Liver (tissue), 9 donors: ENCODE data around the gene HEG1. TPM values are rescaled to one million over a fixed set of nuclear protein-coding genes. Genes with fewer than 3 reads are reported as not detected.

Source experiments
- DNase-seq: peaks from one replicate; pipeline ENCODE4 v3.0.0-alpha.2; 2017; ENCODE audit warnings: low spot score
- H3K27ac ChIP-seq, 2 donors: one replicate each; pipeline ENCODE4 v1.7.0; 2013; ENCODE audit warnings: inconsistent platforms in 2 of 2, low read length in 2 of 2, control low read depth in 1 of 2, low read depth in 1 of 2, mild to moderate bottlenecking in 1 of 2
- H3K27me3 ChIP-seq, 4 donors: one replicate each; pipeline versions ENCODE4 v1.6.1 to v1.7.0; 2013; ENCODE audit warnings: low read length in 3 of 4, inconsistent platforms in 1 of 4, mild to moderate bottlenecking in 1 of 4, moderate library complexity in 1 of 4; ENCODE audit not compliant: control insufficient read depth in 4 of 4, insufficient read depth in 4 of 4
- H3K36me3 ChIP-seq, 4 donors: one replicate each; pipeline versions ENCODE4 v1.6.1 to v1.7.0; 2013; ENCODE audit warnings: low read length in 3 of 4, mild to moderate bottlenecking in 3 of 4, low read depth in 1 of 4, moderate library complexity in 1 of 4; ENCODE audit not compliant: control insufficient read depth in 4 of 4, insufficient read depth in 3 of 4
- H3K4me1 ChIP-seq, 4 donors: one replicate each; pipeline versions ENCODE4 v1.6.1 to v1.7.0; 2013; ENCODE audit warnings: low read length in 3 of 4, mild to moderate bottlenecking in 3 of 4, moderate library complexity in 1 of 4; ENCODE audit not compliant: control insufficient read depth in 4 of 4, insufficient read depth in 4 of 4
- H3K4me3 ChIP-seq, 3 donors: one replicate each; pipeline versions ENCODE4 v1.6.1 to v1.7.0; 2013; ENCODE audit warnings: low read length in 3 of 3, control low read depth in 1 of 3, low read depth in 1 of 3, mild to moderate bottlenecking in 1 of 3
- H3K9ac ChIP-seq, 2 donors: one replicate each; pipeline ENCODE4 v1.7.0; 2013; ENCODE audit warnings: low read length in 2 of 2, mild to moderate bottlenecking in 2 of 2, moderate library complexity in 2 of 2, control low read depth in 1 of 2, low read depth in 1 of 2
- H3K9me3 ChIP-seq, 4 donors: one replicate each; pipeline versions ENCODE4 v1.6.1 to v1.7.0; 2013; ENCODE audit warnings: low read length in 3 of 4; ENCODE audit not compliant: control insufficient read depth in 4 of 4
- CTCF ChIP-seq: fragments of 150-350 bp; IDR thresholded peaks from 2 replicates; pipeline ENCODE4 v1.5.1; 2017; ENCODE audit warnings: improper control_type of control experiment, low read depth, low read length; ENCODE audit not compliant: missing input control
- EGR1 ChIP-seq, 2 donors: IDR thresholded peaks; 2 replicates each; pipeline ENCODE4 v1.6.1; 2016 to 2018; ENCODE audit warnings: antibody characterized with exemption in 2 of 2, low read depth in 2 of 2
- FOXA1 ChIP-seq: IDR thresholded peaks from 2 replicates; pipeline ENCODE4 v1.6.1; 2016; ENCODE audit warnings: antibody characterized with exemption
- FOXA2 ChIP-seq: IDR thresholded peaks from 2 replicates; pipeline ENCODE4 v1.6.1; 2016; ENCODE audit warnings: antibody characterized with exemption
- GABPA ChIP-seq, 2 donors: IDR thresholded peaks in 1 of 2; conservative IDR thresholded peaks in 1 of 2; 2 replicates each; pipeline ENCODE4 v1.6.1; 2016; ENCODE audit warnings: antibody characterized with exemption in 2 of 2, mild to moderate bottlenecking in 1 of 2, moderate library complexity in 1 of 2
- HNF4G ChIP-seq: IDR thresholded peaks from 2 replicates; pipeline ENCODE4 v1.6.1; 2016; ENCODE audit warnings: antibody characterized with exemption
- JUND ChIP-seq, 2 donors: IDR thresholded peaks; 2 replicates each; pipeline ENCODE4 v1.6.1; 2016; ENCODE audit warnings: antibody characterized with exemption in 2 of 2
- NR2F2 ChIP-seq: IDR thresholded peaks from 2 replicates; pipeline ENCODE4 v1.6.1; 2016; ENCODE audit warnings: antibody characterized with exemption
- RAD21 ChIP-seq, 2 donors: IDR thresholded peaks; 2 replicates each; pipeline ENCODE4 v1.6.1; 2016; ENCODE audit warnings: antibody characterized with exemption in 2 of 2, mild to moderate bottlenecking in 2 of 2
- RXRA ChIP-seq, 2 donors: IDR thresholded peaks; 2 replicates each; pipeline ENCODE4 v1.6.1; 2017 to 2018; ENCODE audit warnings: antibody characterized with exemption in 2 of 2, mild to moderate bottlenecking in 1 of 2
- SP1 ChIP-seq: IDR thresholded peaks from 2 replicates; pipeline ENCODE4 v1.6.1; 2018; ENCODE audit warnings: antibody characterized with exemption, mild to moderate bottlenecking
- TAF1 ChIP-seq: conservative IDR thresholded peaks from 2 replicates; pipeline ENCODE4 v1.6.1; 2016; ENCODE audit warnings: antibody characterized with exemption, mild to moderate bottlenecking
- YY1 ChIP-seq: IDR thresholded peaks from 2 replicates; pipeline ENCODE4 v1.6.1; 2016; ENCODE audit warnings: antibody characterized with exemption, mild to moderate bottlenecking
- ZBTB33 ChIP-seq: IDR thresholded peaks from 2 replicates; pipeline ENCODE4 v1.6.1; 2016; ENCODE audit warnings: antibody characterized with exemption
- WGBS: extraction: QIAGEN DNeasy Blood & Tissue Kit; methylation state at CpG from one replicate; pipeline ENCODE4 v1.1.7; 2013; 5-methylcytosine and 5-hydroxymethylcytosine counted together
- polyA plus RNA-seq, 2 donors: library from polyadenylated mRNA; stranded (reverse) in 1 of 2; unstranded in 1 of 2; fragments of 200-250 nt in 1 of 2; fragments of >200 nt in 1 of 2; fragmentation: Nextera tagmentation in 1 of 2; extraction: Ambion mirVana in 1 of 2; gene quantifications; one replicate each; pipeline versions ENCODE4 v1.2.1 to v1.2.3, GENCODE V29; 2013 to 2015
- total RNA-seq, 2 donors: library from RNA; depleted of rRNA; stranded (reverse); fragments of >200 nt; gene quantifications; one replicate each; pipeline ENCODE4 v1.2.3, GENCODE V29; 2014
- TF ChIP-seq, protein P1 (sequence below): IDR thresholded peaks from 2 replicates; pipeline ENCODE4 v1.6.1; 2016; ENCODE audit warnings: antibody characterized with exemption
- donor health status: healthy.
- donor health status: healthy.
- donor health status: healthy.
- donor health status: healthy.
- donor health status: healthy.

The HEG1 gene
- total and polyA plus RNA-seq, 4 donors = 1.4 to 16.0 (median 5.3) TPM

- TF ChIP-seq CTCF = no peak
- no peak for TF ChIP-seq HNF4G
- no peak for TF ChIP-seq GABPA (IDR thresholded peaks at IDR 0.05 in 1 of 2, conservative IDR thresholded peaks at IDR 0.05 in 1 of 2)
Observed at GRCh38 chr3:124969190-124969589, 86.6 kb downstream of the HEG1 start (continued).

GRCh38 chr3:124967964-124968363, 87.8 kb downstream of the HEG1 start:
- Histone ChIP-seq H3K27me3 (no peaks in the 10 kb centered on the region), H3K27ac (no peak overlapping the region), H3K36me3 (peaks cover 0 to 17% (median 7%) of the 10 kb centered on the region in 4 donors), H3K9ac (no peak overlapping the region), H3K4me1 (no peaks in the 10 kb centered on the region), H3K4me3 (no peak overlapping the region), H3K9me3 (no peaks in the 10 kb centered on the region)
- TF ChIP-seq RAD21 (IDR thresholded peaks at IDR 0.05) (no peak), TAF1 (no peak), SP1 (no peak), EGR1 (IDR thresholded peaks at IDR 0.05; ENCODE audit: low read depth in 2 of 2) (no peak), RXRA (IDR thresholded peaks at IDR 0.05) (no peak), FOXA1 (no peak), ZBTB33 (no peak), NR2F2 (no peak)
- TF ChIP-seq, protein P1, sequence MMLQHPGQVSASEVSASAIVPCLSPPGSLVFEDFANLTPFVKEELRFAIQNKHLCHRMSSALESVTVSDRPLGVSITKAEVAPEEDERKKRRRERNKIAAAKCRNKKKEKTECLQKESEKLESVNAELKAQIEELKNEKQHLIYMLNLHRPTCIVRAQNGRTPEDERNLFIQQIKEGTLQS = no peak
- DNase-seq = no peak
- 92% methylated on average over 10 of the region's 10 CpGs for WGBS

DNA sequence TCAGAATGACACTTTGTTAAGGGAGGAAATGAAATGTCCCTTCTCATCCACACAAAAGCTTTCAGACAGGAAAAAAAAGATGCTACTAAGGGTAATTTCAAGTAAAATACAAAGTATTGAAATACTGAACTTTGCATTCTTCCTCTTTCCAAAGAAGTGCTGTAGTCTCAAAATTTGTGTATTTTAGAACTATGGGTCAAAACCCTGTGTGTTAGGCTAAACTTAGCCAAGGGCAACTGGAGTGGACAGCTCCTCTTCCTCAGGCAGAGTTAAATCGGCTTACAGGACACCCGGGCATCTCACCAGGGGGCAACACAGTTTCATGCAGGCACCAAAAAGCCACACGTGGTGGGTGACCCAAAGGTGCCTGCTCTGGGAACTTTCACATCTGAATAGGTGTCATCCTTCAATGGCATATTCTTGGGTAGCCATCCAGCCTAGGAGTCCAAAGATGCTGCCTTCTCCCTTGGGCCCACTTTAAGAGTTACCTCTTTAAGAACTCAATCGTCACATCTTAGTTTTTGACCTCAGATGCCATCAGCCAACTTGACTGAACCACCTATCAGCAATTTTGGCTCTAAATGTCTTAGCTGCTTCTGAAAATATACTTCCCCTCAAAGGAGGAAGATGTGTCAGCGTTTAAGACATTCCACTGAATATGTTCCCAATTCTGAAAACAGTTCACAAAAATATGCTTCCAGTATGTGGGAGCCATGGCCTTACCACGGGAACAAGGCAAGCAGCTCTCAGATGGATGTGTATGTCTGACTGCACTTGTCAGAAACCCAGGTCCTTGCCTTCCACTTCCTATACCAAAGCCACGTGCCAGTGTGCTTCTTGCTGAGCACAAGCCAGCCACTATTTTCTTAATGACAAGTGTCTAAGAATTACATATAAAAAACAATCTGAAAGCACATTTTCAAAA, 89.0 kb downstream of the HEG1 start:
- Histone ChIP-seq H3K9me3 (no peaks in the 10 kb centered on the region), H3K27ac (no peak overlapping the region), H3K27me3 (no peaks in the 10 kb centered on the region), H3K36me3 (peaks cover 0 to 17% (median 7%) of the 10 kb centered on the region in 4 donors), H3K9ac (no peak overlapping the region), H3K4me1 (no peaks in the 10 kb centered on the region), H3K4me3 (no peak overlapping the region)
- no peak for DNase-seq
- 80% methylated on average over 7 of the region's 7 CpGs for WGBS
- TF ChIP-seq YY1 (no peak), NR2F2 (no peak), JUND (IDR thresholded peaks at IDR 0.05) (no peak), CTCF (no peak), FOXA2 (no peak), HNF4G (no peak), TAF1 (no peak), ZBTB33 (no peak), FOXA1 (no peak), RAD21 (IDR thresholded peaks at IDR 0.05) (no peak)
